ENCODE results near the gene SNW1. TPM values are rescaled to one million over a fixed set of nuclear protein-coding genes. Genes with fewer than 3 reads are reported as not detected.

The SNW1 gene
- 81.4 TPM for total RNA-seq
- 54.9 TPM for polyA plus RNA-seq
- long read RNA-seq, donor 1, partial matches to known transcripts = 0 of 2 reads
- long read RNA-seq, donor 1, other reads (novel, unspliced or antisense) = 0 of 2 reads
- long read RNA-seq, donor 2 = 0 reads
- long read RNA-seq, donor 3, transcript SNW1-201 (14 exons, 2,163 nt) = major isoform, 7 of 41 reads
- long read RNA-seq, donor 3, partial matches to known transcripts = 33 of 41 reads
- long read RNA-seq, donor 3, other reads (novel, unspliced or antisense) = 0 of 41 reads
- long read RNA-seq, donor 4, partial matches to known transcripts = 5 of 8 reads
- long read RNA-seq, donor 4, other reads (novel, unspliced or antisense) = 0 of 8 reads
- long read RNA-seq, donor 5, transcript SNW1-201 (14 exons, 2,163 nt) = major isoform, 15 of 85 reads
- long read RNA-seq, donor 5, partial matches to known transcripts = 65 of 85 reads
- long read RNA-seq, donor 5, other reads (novel, unspliced or antisense) = 0 of 85 reads
- long read RNA-seq, donor 6, transcript SNW1-201 (14 exons, 2,163 nt) = major isoform, 19 of 34 reads
- long read RNA-seq, donor 6, partial matches to known transcripts = 13 of 34 reads
- long read RNA-seq, donor 6, other reads (novel, unspliced or antisense) = 0 of 34 reads
- long read RNA-seq, donor 7, transcript SNW1-201 (14 exons, 2,163 nt) = major isoform, 16 of 52 reads
- long read RNA-seq, donor 7, transcript SNW1-205 (13 exons, 1,855 nt) = minor isoform, 5 of 52 reads
- long read RNA-seq, donor 7, partial matches to known transcripts = 30 of 52 reads
- long read RNA-seq, donor 7, other reads (novel, unspliced or antisense) = 0 of 52 reads
- long read RNA-seq, donor 8, transcript SNW1-201 (14 exons, 2,163 nt) = major isoform, 5 of 11 reads
- long read RNA-seq, donor 8, partial matches to known transcripts = 6 of 11 reads
- long read RNA-seq, donor 8, other reads (novel, unspliced or antisense) = 0 of 11 reads
- long read RNA-seq, donor 9, partial matches to known transcripts = 8 of 13 reads
- long read RNA-seq, donor 9, other reads (novel, unspliced or antisense) = 0 of 13 reads
- long read RNA-seq, donor 10, transcript SNW1-201 (14 exons, 2,163 nt) = major isoform, 6 of 30 reads
- long read RNA-seq, donor 10, partial matches to known transcripts = 23 of 30 reads
- long read RNA-seq, donor 10, other reads (novel, unspliced or antisense) = 0 of 30 reads

- H3K9me3 ChIP-seq (ENCODE audit: control insufficient read depth in 2 of 2, insufficient read depth in 1 of 2, low read length in 1 of 2) = no peaks in the 10 kb centered on the region
- WGBS = under 1% methylated on average over 60 of the region's 60 CpGs
- H3K4me1 ChIP-seq (ENCODE audit: control insufficient read depth in 2 of 2, insufficient read depth in 2 of 2, low read length in 2 of 2) = peaks cover 8 to 13% of the 10 kb centered on the region in 2 donors
- peak in 8 of 9 donors; percentile 25 to 97 (median 93) for DNase-seq (ENCODE audit: low read depth in 6 of 9, low spot score in 9 of 9)
- H3K4me3 ChIP-seq (ENCODE audit: low read length in 2 of 2) = peak within 1 kb of the TSS; percentile 97
- H3K27me3 ChIP-seq (ENCODE audit: control insufficient read depth in 2 of 2, insufficient read depth in 1 of 2, low read length in 1 of 2) = no peaks in the 10 kb centered on the region
- H3K27ac ChIP-seq (ENCODE audit: low read depth in 1 of 2, low read length in 1 of 2) = peak within 1 kb of the TSS; percentile 92 to 94
- peaks cover 3 to 14% of the 10 kb centered on the region in 2 donors for H3K36me3 ChIP-seq (ENCODE audit: control insufficient read depth in 2 of 2, insufficient read depth in 2 of 2, low read length in 1 of 2)
Measured at GRCh38 chr14:77760381-77761204, at the start of gene SNW1. SNW1 (minus strand) TSS chr14:77761156; CDS start chr14:77761127, 29 bp downstream.

- no peak overlapping the region for H3K4me3 ChIP-seq (ENCODE audit: low read length in 2 of 2)
- H3K27me3 ChIP-seq (ENCODE audit: control insufficient read depth in 2 of 2, insufficient read depth in 1 of 2, low read length in 1 of 2) = no peaks in the 10 kb centered on the region
- no peaks in the 10 kb centered on the region for H3K9me3 ChIP-seq (ENCODE audit: control insufficient read depth in 2 of 2, insufficient read depth in 1 of 2, low read length in 1 of 2)
- no peak overlapping the region for H3K27ac ChIP-seq (ENCODE audit: low read depth in 1 of 2, low read length in 1 of 2)
- DNase-seq (ENCODE audit: low read depth in 6 of 9, low spot score in 9 of 9) = no peak
- 96% methylated on average over 1 of the region's 1 CpG for WGBS
- H3K36me3 ChIP-seq (ENCODE audit: control insufficient read depth in 2 of 2, insufficient read depth in 2 of 2, low read length in 1 of 2) = no peaks in the 10 kb centered on the region
- H3K4me1 ChIP-seq (ENCODE audit: control insufficient read depth in 2 of 2, insufficient read depth in 2 of 2, low read length in 2 of 2) = no peaks in the 10 kb centered on the region
Measured at GRCh38 chr14:77809011-77809410, 48.1 kb upstream of the SNW1 start.

- H3K9me3 ChIP-seq (ENCODE audit: control insufficient read depth in 2 of 2, insufficient read depth in 1 of 2, low read length in 1 of 2) = no peaks in the 10 kb centered on the region
- H3K27me3 ChIP-seq (ENCODE audit: control insufficient read depth in 2 of 2, insufficient read depth in 1 of 2, low read length in 1 of 2) = no peaks in the 10 kb centered on the region
- no peak overlapping the region for H3K4me3 ChIP-seq (ENCODE audit: low read length in 2 of 2)
- no peaks in the 10 kb centered on the region for H3K36me3 ChIP-seq (ENCODE audit: control insufficient read depth in 2 of 2, insufficient read depth in 2 of 2, low read length in 1 of 2)
- DNase-seq (ENCODE audit: low read depth in 6 of 9, low spot score in 9 of 9) = no peak
- H3K27ac ChIP-seq (ENCODE audit: low read depth in 1 of 2, low read length in 1 of 2) = no peak overlapping the region
- WGBS = 97% methylated on average over 3 of the region's 3 CpGs
- H3K4me1 ChIP-seq (ENCODE audit: control insufficient read depth in 2 of 2, insufficient read depth in 2 of 2, low read length in 2 of 2) = no peaks in the 10 kb centered on the region
Measured at GRCh38 chr14:77808250-77808649, 47.3 kb upstream of the SNW1 start.

- H3K4me3 ChIP-seq (ENCODE audit: low read length in 2 of 2) = no peak overlapping the region
- 97% methylated on average over 6 of the region's 6 CpGs for WGBS
- H3K4me1 ChIP-seq (ENCODE audit: control insufficient read depth in 2 of 2, insufficient read depth in 2 of 2, low read length in 2 of 2) = no peaks in the 10 kb centered on the region
- H3K27ac ChIP-seq (ENCODE audit: low read depth in 1 of 2, low read length in 1 of 2) = no peak overlapping the region
- DNase-seq (ENCODE audit: low read depth in 6 of 9, low spot score in 9 of 9) = no peak
- H3K27me3 ChIP-seq (ENCODE audit: control insufficient read depth in 2 of 2, insufficient read depth in 1 of 2, low read length in 1 of 2) = no peaks in the 10 kb centered on the region
- no peaks in the 10 kb centered on the region for H3K36me3 ChIP-seq (ENCODE audit: control insufficient read depth in 2 of 2, insufficient read depth in 2 of 2, low read length in 1 of 2)
- H3K9me3 ChIP-seq (ENCODE audit: control insufficient read depth in 2 of 2, insufficient read depth in 1 of 2, low read length in 1 of 2) = no peaks in the 10 kb centered on the region
Measured at GRCh38 chr14:77805706-77806105, 44.8 kb upstream of the SNW1 start.

- peaks cover 0 to 4% of the 10 kb centered on the region in 2 donors for H3K4me1 ChIP-seq (ENCODE audit: control insufficient read depth in 2 of 2, insufficient read depth in 2 of 2, low read length in 2 of 2)
- H3K36me3 ChIP-seq (ENCODE audit: control insufficient read depth in 2 of 2, insufficient read depth in 2 of 2, low read length in 1 of 2) = no peaks in the 10 kb centered on the region
- H3K27me3 ChIP-seq (ENCODE audit: control insufficient read depth in 2 of 2, insufficient read depth in 1 of 2, low read length in 1 of 2) = no peaks in the 10 kb centered on the region
- no peak overlapping the region for H3K27ac ChIP-seq (ENCODE audit: low read depth in 1 of 2, low read length in 1 of 2)
- no peak overlapping the region for H3K4me3 ChIP-seq (ENCODE audit: low read length in 2 of 2)
- no peak for DNase-seq (ENCODE audit: low read depth in 6 of 9, low spot score in 9 of 9)
- WGBS = 78% methylated on average over 6 of the region's 6 CpGs
- H3K9me3 ChIP-seq (ENCODE audit: control insufficient read depth in 2 of 2, insufficient read depth in 1 of 2, low read length in 1 of 2) = no peaks in the 10 kb centered on the region
Measured at GRCh38 chr14:77804592-77804991, 43.6 kb upstream of the SNW1 start.

- DNase-seq (ENCODE audit: low read depth in 6 of 9, low spot score in 9 of 9) = no peak
- Histone ChIP-seq H3K4me3 (ENCODE audit: low read length in 2 of 2) (peak overlapping the region; percentile 70 to 93), H3K9me3 (ENCODE audit: control insufficient read depth in 2 of 2, insufficient read depth in 1 of 2, low read length in 1 of 2) (no peaks in the 10 kb centered on the region), H3K27me3 (ENCODE audit: control insufficient read depth in 2 of 2, insufficient read depth in 1 of 2, low read length in 1 of 2) (no peaks in the 10 kb centered on the region), H3K4me1 (ENCODE audit: control insufficient read depth in 2 of 2, insufficient read depth in 2 of 2, low read length in 2 of 2) (peaks cover 0 to 4% of the 10 kb centered on the region in 2 donors), H3K27ac (ENCODE audit: low read depth in 1 of 2, low read length in 1 of 2) (no peak overlapping the region), H3K36me3 (ENCODE audit: control insufficient read depth in 2 of 2, insufficient read depth in 2 of 2, low read length in 1 of 2) (no peaks in the 10 kb centered on the region)
- WGBS = 97% methylated on average over 1 of the region's 1 CpG
Measured at GRCh38 chr14:77800814-77801213, 39.9 kb upstream of the SNW1 start.

GRCh38 chr14:77799863-77800730, 39.1 kb upstream of the SNW1 start, which contains the start of gene ADCK1:
ADCK1 (plus strand) TSS chr14:77800109; CDS start chr14:77818979, 18,870 bp downstream.
- H3K36me3 ChIP-seq (ENCODE audit: control insufficient read depth in 2 of 2, insufficient read depth in 2 of 2, low read length in 1 of 2) = no peaks in the 10 kb centered on the region
- no peaks in the 10 kb centered on the region for H3K27me3 ChIP-seq (ENCODE audit: control insufficient read depth in 2 of 2, insufficient read depth in 1 of 2, low read length in 1 of 2)
- peaks cover 0 to 4% of the 10 kb centered on the region in 2 donors for H3K4me1 ChIP-seq (ENCODE audit: control insufficient read depth in 2 of 2, insufficient read depth in 2 of 2, low read length in 2 of 2)
- H3K27ac ChIP-seq (ENCODE audit: low read depth in 1 of 2, low read length in 1 of 2) = peak within 1 kb of the TSS; percentile 11 to 85
- peak within 1 kb of the TSS; percentile 70 to 93 for H3K4me3 ChIP-seq (ENCODE audit: low read length in 2 of 2)
- no peaks in the 10 kb centered on the region for H3K9me3 ChIP-seq (ENCODE audit: control insufficient read depth in 2 of 2, insufficient read depth in 1 of 2, low read length in 1 of 2)
- under 1% methylated on average over 66 of the region's 66 CpGs for WGBS
- peak; percentile 53 to 92 (median 79) for DNase-seq (ENCODE audit: low read depth in 6 of 9, low spot score in 9 of 9)
